HG03280 (cell line): ENCODE measurements around the gene HMGCS2.
"Not testable (repeated sequence)": the region's sequence is repeated elsewhere in the genome, so short reads cannot be mapped to it uniquely, and the experiment has no call there.

ENCODE experiments used
- ATAC-seq: cut with Tn5 transposase; IDR thresholded peaks from one replicate; pipeline ENCODE4 v1.9.1; 2021; ENCODE audit warnings: mild to moderate bottlenecking, moderate library complexity; ENCODE audit not compliant: unreplicated experiment

The HMGCS2 gene

DNA sequence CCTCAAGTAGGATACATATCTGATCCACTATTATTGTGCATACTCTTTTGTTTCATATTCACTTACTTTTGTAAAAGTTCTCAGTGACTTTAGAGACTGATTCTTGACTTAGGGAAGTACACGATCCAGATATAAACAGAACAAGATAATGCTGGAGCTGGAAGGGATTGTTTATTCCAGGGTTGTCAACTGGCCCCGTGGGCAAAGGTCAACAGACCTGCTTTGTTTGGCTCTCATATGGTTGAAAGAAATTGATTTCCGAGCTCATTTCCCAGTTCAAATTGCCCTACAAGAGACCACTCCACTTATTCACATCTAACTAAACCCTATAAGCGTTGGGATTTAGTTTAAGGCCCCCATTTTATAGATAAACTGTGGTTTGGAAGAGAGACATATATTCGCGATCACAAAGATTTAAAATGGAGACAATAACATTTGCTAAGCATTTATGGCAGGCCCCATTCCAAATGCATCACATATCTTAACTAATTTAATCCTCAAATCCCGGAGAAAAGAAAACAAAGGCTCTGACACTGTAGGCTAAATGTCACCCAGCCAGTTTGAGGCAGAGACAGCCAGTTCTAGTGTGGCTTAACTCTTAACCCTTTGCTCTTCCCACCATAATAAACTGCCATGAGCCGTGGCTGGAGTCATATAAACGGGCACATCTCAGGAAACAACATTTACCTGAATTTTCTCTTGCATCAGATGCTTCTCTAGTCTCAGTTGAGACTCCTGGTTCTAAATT lies 21.9 kb upstream of the HMGCS2 start:
- no peak for ATAC-seq

DNA sequence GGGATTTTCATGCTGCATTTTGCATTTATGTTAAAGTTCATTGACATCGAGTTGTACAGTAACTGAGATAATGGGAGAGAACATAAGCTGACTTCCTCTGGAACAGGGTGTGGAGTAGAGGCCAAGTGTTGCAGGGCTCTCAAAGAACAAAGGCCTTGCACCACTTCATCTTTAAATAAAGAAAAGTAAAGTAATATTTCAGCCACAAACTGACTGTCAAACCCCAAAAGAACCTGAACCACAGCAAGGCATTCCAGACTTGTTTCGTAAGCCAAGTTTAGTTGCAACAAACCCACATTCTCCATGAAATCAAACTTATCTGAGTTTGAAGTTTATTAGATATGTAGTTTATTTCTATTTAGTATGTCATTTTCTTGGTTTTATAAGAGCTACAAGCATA lies 19.1 kb upstream of the HMGCS2 start:
- no peak for ATAC-seq

DNA sequence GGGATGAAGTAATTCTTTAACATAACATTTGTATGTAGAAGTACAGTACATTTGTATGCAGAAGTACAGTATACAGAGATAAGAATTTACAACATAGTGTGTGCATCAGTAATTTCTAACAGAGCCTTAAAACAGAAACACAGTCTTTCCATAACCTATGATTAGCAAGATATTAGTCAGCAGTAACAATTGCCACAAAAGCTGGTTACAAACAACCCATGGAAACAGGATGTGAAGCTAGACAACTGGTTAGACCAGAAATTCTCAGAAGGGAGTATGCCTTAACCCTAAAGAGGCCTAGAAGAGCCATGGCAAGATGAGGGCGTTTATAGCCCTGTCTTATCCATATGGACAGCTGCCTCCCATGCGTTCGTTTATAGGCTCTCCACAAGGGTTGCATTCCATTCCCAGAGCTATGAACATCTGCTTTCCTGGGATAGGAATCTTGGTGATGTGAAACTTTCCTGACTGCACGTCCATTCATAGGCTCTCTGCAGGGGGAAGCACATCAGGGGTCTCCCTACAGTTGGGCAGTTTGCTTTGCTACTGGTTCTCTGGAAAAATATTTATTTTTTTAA lies 17.9 kb upstream of the HMGCS2 start:
- not testable (repeated sequence) for ATAC-seq

DNA sequence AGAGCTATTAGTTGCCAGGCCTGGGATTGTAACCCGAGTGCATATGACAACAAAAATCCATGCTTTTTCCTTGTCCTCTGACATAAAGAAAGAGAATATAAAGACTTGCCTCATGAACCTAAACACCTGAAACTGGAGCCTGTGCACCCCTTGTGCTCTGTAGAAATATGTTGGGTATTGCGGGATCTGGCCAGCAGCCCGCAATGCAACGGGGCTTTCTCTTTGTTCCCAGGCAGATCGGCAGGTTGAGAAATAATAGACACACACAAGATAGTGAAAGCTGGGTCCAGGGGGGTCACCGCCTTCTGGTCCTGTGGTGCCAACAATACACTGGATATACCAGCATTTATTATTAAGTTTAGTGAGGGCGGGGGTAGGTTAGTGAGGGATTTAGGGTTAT lies 17.3 kb upstream of the HMGCS2 start:
- ATAC-seq: not testable (repeated sequence)

DNA sequence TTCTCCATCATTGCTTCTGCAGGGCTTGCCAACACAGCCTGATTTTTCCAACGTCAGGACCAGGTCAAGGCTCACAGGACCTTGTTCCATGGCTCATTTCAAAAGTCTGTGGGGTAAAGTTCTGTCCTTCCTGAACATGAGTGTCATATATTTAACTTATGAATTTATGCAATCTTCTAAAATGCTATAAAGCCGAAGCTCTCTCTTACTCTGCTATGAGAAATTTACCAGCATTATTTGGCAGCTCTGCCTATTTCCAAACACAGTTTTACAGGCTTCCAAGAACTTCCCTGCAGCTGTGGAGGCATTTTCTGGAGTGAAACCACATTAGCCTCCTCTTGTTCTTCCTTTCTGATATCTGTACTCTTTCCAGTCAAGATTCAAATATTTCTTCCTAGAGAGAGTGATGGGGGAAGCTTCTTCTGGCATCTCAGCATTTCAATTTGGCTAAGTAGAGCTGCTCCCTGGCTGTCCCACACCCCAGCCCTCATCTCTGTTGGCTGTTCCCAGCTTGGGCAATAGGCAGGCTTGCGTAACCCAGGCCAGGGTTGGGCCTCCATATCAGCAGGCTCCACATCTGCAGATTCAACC lies 15.6 kb upstream of the HMGCS2 start:
- no peak for ATAC-seq

DNA sequence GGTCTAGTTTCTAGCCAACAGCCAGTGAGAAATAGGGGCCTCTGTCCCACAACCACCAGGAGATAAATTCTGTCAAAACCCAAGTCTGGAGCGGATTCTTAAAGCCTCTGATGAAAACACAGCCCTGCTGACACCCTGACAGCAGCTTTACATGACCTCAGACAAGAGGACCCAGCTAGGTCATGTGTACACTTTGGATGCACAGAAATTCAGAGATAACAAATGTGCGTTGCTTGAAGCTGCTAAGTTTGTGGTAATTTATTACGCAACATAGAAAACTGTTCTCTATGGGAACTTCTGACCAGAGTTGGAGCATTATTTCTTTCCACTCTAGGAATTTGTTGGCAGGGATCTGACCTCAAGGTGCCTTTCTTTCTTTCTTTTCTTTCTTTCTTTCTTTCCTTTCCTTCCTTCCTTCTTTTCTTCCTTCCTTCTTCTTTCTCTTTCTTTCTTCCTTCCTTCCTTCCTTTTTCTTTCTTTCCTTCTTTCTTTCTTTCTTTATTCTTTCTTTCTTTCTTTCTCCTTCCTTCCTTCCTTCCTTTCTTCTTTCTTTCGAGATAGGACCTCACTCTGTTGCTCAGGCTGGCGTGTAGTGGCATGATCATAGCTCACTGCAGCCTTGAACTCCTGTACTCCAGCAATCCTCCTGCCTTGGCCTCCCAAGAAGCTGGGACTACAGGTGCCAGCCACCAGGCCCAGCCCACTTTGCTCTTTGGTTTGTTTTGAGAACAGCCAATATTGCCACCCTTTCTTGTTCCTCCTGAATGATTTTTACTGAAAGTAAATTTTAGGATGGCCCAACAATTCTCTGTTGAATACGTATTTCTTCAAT lies 14.9 kb upstream of the HMGCS2 start:
- ATAC-seq: no peak

DNA sequence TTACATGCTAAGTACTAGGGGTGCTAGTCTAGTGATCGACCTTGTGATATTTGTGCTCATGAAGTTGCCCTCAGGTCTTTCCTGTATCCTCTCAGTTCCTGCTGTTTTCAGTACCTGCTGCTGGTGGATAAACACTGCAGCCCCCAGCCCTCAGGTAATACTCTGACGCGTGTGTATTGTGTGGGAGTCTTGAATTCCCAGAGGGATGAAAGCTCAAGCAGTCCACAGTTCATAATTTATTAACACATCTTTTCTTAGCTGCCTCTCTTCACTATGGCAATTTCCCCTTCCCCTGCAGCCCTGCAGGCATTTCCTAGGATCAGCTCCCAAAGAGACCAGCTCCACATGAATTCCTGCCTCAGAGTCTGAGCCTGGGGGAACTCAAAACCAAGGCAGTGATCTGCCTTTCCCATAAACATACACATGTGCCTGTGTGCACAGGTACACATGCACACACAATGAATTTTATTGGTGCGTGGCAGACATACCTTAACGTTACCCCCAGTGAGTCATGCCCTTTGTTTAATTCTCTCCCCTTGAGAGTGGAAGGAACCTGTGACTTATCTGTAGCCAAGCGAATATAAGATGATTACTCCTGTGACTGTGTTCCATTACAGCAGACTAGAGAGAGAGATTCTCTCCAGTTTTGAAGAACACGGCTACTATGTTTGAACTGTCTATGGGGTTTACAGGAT lies 14.1 kb upstream of the HMGCS2 start:
- ATAC-seq: no peak

DNA sequence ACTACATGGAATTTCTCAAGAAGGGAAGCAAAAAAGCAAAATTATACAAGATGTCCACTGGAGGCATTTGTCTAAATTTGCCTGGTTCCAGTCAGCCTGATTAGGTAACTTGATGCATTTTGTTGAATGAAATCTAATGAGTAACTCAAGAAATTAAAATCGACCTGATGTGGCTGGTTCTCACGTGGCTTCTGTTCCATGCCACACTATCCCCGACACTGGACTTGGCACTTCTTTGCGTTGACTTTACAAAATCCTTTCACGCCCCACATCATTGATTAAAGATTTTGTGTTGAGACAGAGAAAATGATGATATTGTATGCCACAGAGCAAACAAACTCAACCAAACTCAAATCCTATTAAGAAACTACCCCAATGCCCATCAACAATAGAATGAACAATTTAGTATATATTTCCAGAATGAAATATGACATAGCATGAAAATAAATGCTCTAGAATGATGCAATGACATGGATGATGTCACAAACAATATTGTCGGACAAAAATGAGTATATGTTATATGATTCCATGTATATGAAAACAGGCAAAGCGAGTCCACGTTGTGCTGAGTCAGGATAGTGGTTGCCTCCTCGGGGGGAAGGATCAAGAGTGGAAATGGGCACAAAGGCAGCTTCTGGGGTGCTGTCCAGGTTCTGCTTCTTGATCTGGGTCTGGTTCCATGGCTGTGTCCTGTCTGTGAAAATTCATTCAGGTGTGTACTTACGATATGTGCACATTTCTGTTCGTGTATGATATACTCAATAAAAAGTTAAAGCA lies 12.9 kb upstream of the HMGCS2 start:
- ATAC-seq: no peak

DNA sequence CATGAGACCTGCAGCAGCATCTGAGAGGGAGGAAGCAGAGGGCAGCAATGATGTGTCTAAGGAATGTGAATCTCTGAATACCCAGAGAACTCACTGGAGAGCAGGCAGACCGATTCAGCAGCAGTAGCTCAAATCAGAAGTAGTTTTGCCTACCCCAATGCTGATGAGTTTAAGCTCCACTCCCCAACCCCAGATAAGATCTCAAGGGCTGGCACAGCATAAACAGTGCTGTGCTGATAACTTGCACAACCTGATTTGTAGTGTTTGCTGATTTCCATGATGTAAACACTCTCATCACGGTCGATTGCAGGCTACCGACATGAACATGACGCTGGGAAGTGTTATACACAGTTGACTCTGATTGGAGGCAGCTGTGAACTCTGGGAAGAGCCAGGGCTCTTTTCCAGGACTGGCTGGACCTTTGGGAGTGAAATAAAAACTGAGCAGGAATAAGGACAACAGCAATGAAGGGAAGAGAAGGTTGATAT lies 11.2 kb upstream of the HMGCS2 start:
- ATAC-seq: no peak

DNA sequence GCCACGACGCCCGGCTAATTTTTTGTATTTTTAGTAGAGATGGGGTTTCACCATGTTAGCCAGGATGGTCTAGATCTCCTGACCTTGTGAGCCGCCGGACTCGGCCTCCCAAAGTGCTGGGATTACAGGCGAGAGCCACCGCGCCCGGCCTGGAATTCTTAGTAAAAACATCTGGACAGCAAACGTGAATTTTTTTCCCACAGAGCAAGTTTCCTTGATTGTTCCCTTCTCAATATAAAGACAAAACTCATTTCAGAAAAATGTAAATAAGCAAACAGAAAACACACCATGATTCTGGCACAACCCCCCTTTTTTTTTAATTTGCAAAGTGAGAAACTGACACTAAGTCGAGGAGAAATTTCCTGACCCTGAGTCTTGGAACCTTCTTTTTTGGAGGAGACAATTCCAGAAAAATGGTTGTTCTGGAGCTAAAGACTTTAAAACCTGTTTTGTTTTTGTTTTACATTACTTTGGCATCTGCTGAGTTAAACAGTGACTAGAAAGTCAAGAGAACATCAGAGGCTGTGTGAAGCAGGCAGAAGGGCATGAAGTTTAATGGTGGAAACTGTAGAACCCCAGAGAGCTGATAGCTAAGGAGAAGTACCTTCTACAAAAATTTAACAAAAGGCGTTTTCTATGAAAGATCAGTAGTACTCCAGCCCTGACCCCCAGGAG lies 10.3 kb upstream of the HMGCS2 start:
- no peak for ATAC-seq

DNA sequence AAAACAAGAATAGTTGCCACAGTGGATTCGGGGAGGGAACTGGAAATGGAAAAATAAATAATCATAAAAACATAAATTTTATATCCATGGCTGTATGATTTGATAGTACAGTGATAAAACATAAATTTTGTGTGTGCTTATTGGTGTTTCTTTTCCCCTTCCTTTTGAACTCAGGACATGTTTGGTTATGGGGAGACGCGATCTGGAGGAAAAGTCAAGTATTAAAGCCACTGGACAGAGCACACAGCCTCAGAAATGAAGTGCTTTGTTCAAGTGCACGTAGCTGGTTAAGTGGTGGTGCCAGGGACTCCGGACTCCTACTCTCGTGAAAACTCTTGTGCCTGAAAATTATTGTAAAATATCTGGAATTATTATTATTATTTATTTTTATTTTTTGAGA lies 9.7 kb upstream of the HMGCS2 start:
- no peak for ATAC-seq

DNA sequence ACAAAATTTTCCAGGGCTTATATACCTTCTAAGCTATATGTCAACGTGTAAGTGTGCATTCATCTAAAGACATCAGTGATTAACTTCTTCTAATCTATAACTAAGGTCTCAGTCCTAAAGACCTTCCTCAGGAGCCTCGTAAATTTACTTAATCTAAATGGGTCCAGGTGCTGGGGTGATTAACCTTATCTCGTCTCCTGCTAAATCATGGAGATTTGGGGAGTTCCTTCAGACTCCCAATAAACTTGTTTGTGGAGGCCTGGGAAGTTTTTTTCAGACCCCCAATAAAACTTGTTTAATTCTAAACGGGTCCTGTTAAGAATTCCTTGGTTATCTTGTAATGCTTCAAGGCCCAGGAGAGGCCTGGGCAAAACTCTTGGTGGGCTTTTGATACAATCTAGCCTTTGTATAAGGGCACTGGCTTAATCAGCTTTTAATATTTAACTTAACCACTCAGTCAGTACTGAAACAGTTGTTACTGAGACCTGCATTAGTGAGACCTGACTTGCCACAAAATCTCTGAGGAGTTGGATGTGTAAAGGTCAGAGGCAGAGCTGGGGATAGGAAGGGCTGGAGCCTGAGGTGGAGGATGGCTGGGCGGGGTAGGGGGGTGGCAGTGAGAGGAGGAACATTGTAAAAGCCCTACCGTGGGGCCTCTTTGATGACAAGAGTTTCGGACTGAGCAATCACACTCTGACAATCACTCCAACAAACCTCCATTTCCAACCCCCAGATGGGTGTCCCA lies 6.2 kb upstream of the HMGCS2 start:
- no peak for ATAC-seq

DNA sequence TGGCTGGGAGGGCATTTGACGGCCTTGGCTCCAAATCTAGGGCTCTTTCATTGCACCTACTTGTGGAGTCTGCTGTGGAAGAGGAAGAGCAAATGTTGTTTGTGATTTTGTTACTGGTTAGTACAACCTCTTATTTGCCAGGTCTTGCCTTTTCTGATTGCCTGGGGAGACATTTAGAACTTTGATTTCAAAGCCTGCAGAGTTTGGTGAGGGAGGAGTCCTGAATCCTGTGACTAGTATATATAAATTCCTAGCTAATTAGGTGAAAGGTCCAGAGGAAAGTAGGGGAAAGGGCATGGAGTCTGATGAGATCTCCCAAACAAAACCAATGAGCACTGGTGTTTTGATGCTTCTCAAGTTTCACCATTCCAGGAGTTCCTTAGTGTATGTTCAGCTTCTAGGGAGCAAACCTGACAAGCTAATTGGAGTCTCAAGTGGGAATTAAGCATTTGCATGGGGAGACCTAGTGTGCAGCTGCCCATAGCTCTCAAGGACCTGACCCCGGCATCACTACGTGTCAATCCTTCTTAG lies 5.1 kb upstream of the HMGCS2 start:
- no peak for ATAC-seq

DNA sequence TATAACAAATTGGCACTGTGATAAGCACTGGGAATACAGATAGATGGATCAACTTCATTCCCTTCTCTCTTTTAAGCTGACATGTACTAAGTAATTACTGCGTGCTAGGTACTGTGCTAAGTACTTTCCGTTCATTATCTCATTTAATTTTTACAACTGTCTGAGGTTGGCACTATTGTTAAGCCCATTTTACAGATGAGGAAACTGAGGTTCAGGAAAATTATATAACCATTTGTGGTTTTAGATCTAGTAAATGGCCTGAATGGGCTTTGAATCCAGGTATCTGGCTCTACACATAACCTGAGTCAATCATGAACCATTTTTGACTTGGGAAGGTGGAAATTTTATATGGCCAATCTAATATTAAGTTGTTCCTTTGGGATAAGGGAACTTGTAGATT lies 3.6 kb upstream of the HMGCS2 start:
- ATAC-seq: no peak

DNA sequence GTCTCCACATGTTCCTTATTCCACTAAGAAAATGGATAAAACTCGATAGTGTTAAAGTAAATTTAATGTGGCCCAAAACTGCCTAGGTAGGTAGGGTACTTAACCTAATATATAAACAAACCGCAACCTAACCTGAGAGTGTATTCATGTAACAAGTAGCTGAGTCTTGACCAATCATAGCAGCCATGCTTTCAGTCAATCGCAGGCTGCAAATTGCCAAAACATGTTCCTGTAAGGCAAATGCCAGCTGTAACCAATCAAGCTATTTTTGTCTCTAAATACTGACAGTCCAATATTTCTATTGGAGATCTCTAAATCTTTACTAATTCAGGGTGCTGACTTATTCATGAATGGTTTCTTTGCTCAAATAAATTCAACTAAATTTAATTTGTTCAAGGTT lies 3.1 kb upstream of the HMGCS2 start:
- no peak for ATAC-seq

DNA sequence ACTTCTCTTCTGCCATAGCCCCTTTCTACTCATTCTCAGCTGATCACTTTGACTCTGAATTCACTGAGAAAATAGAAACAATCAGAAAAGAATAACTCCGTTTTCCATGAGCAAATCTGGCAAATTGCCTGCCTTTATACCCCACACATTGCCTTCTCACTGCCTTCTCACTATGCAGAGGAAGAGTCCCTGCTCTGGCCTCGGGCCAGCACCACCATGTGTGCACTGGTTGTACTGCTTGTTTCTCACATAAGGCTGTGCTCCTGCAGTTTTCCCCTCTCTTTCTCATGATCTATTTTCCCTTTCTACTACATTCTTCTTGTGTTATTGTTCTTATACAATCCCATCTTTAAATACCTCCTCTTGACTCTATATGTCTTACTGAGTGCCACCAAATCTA lies 2.3 kb upstream of the HMGCS2 start:
- ATAC-seq: no peak

DNA sequence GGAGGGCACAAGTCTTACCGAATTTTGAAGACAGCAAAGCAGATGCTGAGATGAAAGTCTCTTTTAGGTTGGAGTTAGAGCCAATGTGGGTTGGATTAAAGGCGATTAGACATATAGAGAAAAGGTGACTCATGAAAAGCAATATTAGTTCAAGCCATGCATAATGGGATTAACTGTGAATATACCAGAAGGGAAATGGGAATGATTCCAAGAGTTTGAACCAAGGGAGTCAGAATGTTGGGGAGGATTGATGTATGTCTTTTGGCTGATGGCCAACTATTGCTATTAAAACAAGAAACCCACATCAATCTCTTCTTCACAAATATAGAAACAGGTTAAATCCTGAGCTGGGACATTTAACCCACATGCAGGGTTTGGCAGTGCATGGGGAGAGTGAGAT lies 1.2 kb downstream of the HMGCS2 start:
- no peak for ATAC-seq

DNA sequence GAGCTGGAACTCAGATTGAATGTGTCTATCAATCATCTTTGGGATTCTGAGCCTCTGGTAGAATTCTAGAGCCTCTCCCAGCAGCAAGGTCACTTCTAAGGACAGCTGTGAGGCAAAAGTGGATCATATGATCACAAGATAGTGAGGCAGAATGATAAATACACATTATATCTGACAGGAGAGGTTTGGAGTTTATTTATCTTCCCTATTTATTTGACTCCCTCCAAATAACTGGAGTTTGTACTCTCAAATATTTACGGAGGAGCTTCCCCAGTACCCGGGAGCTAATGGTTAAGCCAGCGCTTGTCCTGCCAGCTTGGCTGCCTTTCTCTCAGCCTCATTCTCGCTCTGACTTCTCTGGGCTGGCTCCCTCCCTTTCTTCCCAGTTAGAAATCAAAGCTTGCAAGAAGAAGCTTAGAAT lies 2.3 kb downstream of the HMGCS2 start:
- no peak for ATAC-seq

DNA sequence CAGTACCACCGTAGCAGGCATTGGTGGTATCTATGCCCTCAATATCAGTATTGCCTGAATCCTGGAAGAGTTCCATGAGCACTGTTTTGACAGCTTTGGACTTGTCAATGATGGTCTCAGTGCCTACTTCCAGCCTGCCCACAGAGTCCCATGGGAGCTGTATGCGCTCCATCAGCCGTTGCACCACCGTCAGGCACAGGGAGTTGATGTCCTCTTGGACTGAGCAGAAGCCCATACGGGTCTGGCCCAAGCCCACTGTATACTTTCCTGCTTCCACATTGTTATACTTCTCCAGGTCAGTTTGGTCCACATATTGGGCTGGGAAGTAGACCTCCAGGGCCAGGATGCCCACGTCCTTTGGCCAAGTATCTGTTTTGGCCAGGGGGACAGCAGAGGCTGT lies 4.5 kb downstream of the HMGCS2 start:
- ATAC-seq: no peak
